Neutrophil (primary cell): ENCODE data around the gene BRMS1L.
"Not testable (repeated sequence)": the region's sequence is repeated elsewhere in the genome, so short reads cannot be mapped to it uniquely, and the experiment has no call there.

Experiments
- H3K27ac ChIP-seq: fragments of 200-600 bp; sonication (generic); 2 replicates; pipeline ENCODE4 v1.5.1; 2016; ENCODE audit warnings: mild to moderate bottlenecking, moderate library complexity
- H3K27me3 ChIP-seq: fragments of 200-600 bp; sonication (generic); 2 replicates; pipeline ENCODE4 v1.6.0; 2016; ENCODE audit warnings: mild to moderate bottlenecking
- H3K36me3 ChIP-seq: fragments of 200-600 bp; sonication (generic); 2 replicates; pipeline ENCODE4 v1.5.1; 2017
- H3K4me1 ChIP-seq, 2 experiments: fragments of 200-600 bp in 1 of 2; sonication (generic) in 1 of 2; 1 replicate in 1 of 2; 2 replicates in 1 of 2; pipeline versions ENCODE4 v1.5.1 to v1.6.1; 2013 to 2016; ENCODE audit warnings: low read depth in 1 of 2, low read length in 1 of 2, mild to moderate bottlenecking in 1 of 2, moderate library complexity in 1 of 2; ENCODE audit not compliant: control insufficient read depth in 1 of 2, insufficient read depth in 1 of 2
- H3K4me3 ChIP-seq, 2 experiments: fragments of 200-600 bp in 1 of 2; sonication (generic) in 1 of 2; 1 replicate in 1 of 2; 2 replicates in 1 of 2; pipeline ENCODE4 v1.5.1; 2013 to 2016; ENCODE audit warnings: low read depth in 1 of 2, low read length in 1 of 2, mild to moderate bottlenecking in 1 of 2, moderate library complexity in 1 of 2
- H3K9me3 ChIP-seq: fragments of 200-600 bp; sonication (generic); 2 replicates; pipeline ENCODE4 v1.5.1; 2016
- CTCF ChIP-seq: fragments of 200-600 bp; sonication (generic); IDR thresholded peaks from 2 replicates; pipeline ENCODE4 v1.5.1; 2016; ENCODE audit warnings: antibody characterized with exemption

BRMS1L gene

GRCh38 chr14:35826952-35827416 lies 846 bp downstream of the BRMS1L start:
- Histone ChIP-seq H3K4me1 (peaks cover 11 to 14% of the 10 kb centered on the region in 2 experiments), H3K27me3 (peaks cover 17% of the 10 kb centered on the region), H3K36me3 (no peaks in the 10 kb centered on the region), H3K9me3 (no peaks in the 10 kb centered on the region), H3K27ac (no peak overlapping the region), H3K4me3 (peak overlapping the region; percentile 92 to 97)
- TF ChIP-seq CTCF, result no peak

- Histone ChIP-seq H3K4me3 (no peak overlapping the region), H3K36me3 (no peaks in the 10 kb centered on the region), H3K27ac (no peak overlapping the region), H3K27me3 (peaks cover 16% of the 10 kb centered on the region), H3K4me1 (peaks cover 11 to 14% of the 10 kb centered on the region in 2 experiments), H3K9me3 (no peaks in the 10 kb centered on the region)
- TF ChIP-seq CTCF, result no peak
These were observed 1.7 kb downstream of the BRMS1L start for GRCh38 chr14:35827678-35828472.

GRCh38 chr14:35829449-35829848 lies 3.3 kb downstream of the BRMS1L start:
- Histone ChIP-seq H3K36me3 (no peaks in the 10 kb centered on the region), H3K4me3 (no peak overlapping the region), H3K4me1 (peaks cover 11 to 14% of the 10 kb centered on the region in 2 experiments), H3K27ac (no peak overlapping the region), H3K27me3 (peaks cover 9% of the 10 kb centered on the region), H3K9me3 (no peaks in the 10 kb centered on the region)
- TF ChIP-seq CTCF, result no peak

GRCh38 chr14:35835208-35835982 lies 9.3 kb downstream of the BRMS1L start:
- no peak overlapping the region for H3K4me3 ChIP-seq
- no peaks in the 10 kb centered on the region for H3K9me3 ChIP-seq

GRCh38 chr14:35841704-35842103 lies 15.6 kb downstream of the BRMS1L start:
- H3K4me1 ChIP-seq, H3K9me3 ChIP-seq, H3K36me3 ChIP-seq, H3K27ac ChIP-seq, H3K27me3 ChIP-seq, H3K4me3 ChIP-seq: not testable (repeated sequence)

More at GRCh38 chr14:35835208-35835982, 9.3 kb downstream of the BRMS1L start:
- no peaks in the 10 kb centered on the region for H3K36me3 ChIP-seq
- H3K27me3 ChIP-seq, result no peaks in the 10 kb centered on the region
- no peak overlapping the region for H3K27ac ChIP-seq
- H3K4me1 ChIP-seq, result no peaks in the 10 kb centered on the region
- TF ChIP-seq CTCF, result no peak

GRCh38 chr14:35842245-35842644 lies 16.1 kb downstream of the BRMS1L start:
- H3K9me3 ChIP-seq, result not testable (repeated sequence)

More at GRCh38 chr14:35842245-35842644, 16.1 kb downstream of the BRMS1L start:
- not testable (repeated sequence) for H3K36me3 ChIP-seq, H3K27ac ChIP-seq, H3K4me1 ChIP-seq, H3K27me3 ChIP-seq, H3K4me3 ChIP-seq
